Hindlimb muscle (tissue), 1 donor: ENCODE data around the gene NKX1-2. TPM values are rescaled to one million over a fixed set of nuclear protein-coding genes. Genes with fewer than 3 reads are reported as not detected.
A peak's percentile ranks its signal among the peaks of the same experiment; 100 is the strongest.
"Not testable (repeated sequence)": the region's sequence is repeated elsewhere in the genome, so short reads cannot be mapped to it uniquely, and the experiment has no call there.

Experiments
- DNase-seq: peaks from one replicate; pipeline ENCODE4 v3.0.0-alpha.2; 2013
- polyA plus RNA-seq: library from polyadenylated mRNA; unstranded; fragments of 120-200 nt; gene quantifications from one replicate; pipeline ENCODE4 v1.2.1, GENCODE V29; 2013; ENCODE audit not compliant: insufficient read length

The NKX1-2 gene
- polyA plus RNA-seq, 1 donor = not detected

DNA sequence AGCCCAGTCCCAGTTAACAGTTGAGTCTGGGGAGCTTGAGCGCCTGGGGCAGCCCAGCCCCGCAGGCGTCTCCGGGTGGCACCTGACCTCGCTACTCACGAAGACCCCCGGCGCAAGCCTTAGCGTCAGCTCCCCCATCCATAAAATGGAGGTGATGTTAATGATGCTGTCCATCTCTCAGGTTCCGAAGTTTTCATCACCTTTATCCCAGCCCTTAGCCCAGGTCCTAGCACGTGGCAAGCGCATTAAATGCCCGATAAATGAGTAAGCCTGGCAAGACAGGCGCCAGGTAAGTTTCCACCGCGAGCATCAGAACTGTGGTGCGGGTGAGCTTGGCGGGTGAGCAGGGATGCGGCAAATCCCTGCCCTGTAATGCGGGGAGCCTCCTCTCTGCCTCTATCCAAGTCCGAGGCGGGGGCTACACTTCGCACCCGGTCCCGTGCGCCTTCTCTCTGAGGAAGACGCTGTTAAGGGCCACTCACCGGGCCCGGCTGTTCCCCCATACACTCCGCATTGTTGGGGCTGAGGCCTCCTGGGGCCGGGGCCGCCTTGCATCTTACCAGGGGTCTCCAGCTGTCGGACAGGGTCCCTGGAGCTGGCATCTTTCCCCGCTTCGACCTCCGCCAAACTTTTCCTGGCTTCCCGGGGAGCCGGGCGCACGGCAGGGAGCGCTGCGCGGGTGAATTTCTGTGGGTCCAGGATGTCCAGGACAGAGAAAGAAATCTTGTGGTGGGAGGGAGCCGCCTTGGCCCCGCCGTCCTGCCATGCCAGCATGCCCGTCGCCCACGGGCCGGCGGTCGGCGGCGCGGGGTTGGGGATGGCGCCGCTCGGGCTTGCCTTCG, 444 bp downstream of the NKX1-2 start:
- DNase-seq = no peak

DNA sequence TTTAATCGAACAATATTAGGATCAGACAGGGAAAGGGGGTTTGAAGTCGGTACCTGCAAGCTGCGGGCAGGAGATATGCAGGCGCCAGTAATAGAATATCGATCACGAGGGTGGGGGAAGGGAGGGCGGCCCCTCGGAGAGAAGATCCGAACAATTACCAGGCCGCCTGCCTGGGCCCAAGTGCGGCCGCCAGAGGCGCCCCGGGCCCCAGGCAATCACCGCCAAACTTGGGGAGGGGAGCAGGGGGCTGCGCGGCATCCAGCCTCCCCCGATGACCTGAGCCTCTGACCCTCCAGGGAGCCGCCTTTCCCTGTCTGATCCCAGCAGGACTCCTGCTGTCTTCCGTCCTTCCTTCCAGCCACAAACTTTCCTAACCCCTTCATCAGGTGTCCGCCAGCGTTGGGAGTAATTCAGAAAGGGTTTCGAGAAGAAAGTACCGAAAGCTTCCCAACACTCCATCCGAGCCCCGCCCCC, 1.1 kb downstream of the NKX1-2 start:
- no peak for DNase-seq

DNA sequence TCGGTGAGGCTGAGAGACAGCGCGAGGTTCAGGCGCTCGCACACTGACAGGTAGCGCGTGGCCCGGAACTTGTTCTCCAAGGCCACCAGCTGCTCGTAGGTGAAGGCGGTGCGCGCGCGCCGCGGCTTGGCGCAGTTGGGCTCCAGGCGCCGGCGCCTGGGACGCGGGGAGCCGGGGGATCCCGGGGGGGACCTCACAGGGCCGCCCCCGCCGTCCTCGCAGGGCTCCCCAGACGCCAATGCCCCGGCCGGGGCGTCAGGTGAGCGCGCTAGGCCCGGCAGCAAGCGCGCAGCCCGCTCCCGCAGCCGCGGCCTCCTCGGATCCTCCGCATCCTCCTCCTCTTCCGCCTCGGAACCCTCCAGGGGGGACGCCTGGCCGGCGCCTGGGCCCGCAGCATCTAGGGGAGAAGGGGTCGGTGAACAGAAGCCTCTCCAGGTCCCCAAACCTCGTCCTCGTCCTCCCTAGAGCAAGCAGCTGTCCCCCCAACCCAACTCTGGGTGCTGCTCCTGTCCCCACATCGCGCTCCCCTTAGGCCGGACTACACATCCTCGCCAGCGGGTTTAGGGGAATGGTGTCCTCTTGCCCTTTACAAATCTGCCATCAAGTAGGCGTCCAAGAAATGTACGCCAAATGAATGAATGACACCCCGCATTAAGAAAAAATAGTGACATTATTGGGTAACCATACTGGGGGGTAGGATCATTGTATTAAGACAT, 1.9 kb downstream of the NKX1-2 start:
- DNase-seq = no peak

DNA sequence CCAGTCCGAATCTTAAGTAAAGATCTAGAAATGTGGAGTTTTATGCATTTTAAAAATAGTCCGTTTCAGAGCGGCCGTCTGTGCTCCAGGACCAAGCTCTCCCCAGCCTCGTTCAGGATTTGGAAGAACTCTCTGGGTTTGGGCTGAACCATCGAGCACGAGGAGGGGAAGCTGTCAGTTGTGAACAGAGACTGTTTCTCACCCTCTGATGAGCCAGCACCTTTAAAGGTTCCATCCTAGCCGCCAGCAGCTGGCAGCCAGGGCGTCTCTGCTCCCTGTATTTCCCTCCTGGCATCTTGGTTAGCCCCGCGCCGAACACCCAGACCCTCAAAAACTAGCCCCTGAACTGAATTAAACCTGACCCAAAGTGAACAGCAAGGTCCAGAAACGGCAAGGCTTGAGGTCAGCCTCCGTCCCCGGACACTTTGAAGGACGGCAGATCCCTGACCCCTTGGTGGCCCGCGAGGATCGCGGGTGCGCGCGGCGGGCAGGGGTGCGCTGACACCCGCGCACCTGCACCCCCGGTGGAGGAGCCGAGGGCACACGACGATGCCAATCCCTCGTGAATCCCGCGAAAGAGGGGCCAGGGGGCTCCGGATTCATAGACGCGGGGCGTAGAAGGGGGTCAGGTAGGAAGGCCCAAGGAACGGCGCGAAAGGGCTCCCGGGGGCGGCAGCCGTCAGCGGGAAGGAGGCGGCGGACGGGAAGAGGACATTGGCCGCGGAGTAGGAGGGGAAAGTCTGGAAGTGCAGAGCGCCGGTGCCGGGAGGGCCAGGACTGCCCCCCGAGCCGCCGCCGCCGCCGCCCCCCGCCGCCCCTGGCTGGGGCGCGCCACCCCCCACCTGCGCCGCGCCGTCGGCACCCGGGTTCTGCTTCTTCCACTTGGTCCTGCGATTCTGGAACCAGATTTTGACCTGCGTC, 2.7 kb downstream of the NKX1-2 start:
- no peak for DNase-seq

DNA sequence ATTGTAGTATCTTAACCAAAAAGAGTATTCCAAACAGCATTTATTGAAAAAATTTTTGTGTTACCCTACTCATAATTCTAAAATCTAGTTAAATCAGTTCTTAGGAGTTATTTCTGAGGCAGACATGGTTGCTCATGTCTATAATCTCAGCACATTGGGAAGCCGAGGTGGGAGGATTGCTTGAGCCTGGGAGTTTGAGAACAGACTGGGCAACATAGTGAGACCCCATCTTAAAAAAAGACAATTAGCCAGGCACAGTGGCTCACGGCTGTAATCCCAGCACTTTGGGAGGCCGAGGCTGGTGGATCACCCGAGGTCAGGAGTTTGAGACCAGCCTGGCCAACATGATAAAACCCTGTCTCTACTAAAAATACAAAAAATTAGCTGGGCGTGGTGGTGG, 8.1 kb downstream of the NKX1-2 start:
- DNase-seq = not testable (repeated sequence)

DNA sequence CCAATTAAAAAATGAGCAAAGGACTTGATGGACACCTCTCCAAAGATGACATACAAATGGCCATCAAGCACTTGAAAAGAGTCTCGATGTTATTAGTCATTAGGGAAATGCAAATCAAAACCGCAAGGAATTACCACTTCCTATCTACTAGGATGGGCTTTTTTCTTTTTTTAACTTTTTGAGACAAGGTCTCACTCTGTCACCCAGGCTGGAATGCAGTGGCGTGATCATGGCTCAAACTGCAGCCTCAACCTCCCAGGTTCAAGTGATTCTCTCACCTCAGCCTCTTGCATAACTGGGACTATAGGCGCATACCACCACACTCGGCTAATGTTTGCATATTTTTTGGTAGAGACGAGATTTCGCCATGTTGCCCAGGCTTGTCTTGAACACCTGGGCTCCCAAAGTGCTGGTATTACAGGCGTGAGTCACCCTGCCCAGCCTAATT, 13.6 kb downstream of the NKX1-2 start:
- no peak for DNase-seq

DNA sequence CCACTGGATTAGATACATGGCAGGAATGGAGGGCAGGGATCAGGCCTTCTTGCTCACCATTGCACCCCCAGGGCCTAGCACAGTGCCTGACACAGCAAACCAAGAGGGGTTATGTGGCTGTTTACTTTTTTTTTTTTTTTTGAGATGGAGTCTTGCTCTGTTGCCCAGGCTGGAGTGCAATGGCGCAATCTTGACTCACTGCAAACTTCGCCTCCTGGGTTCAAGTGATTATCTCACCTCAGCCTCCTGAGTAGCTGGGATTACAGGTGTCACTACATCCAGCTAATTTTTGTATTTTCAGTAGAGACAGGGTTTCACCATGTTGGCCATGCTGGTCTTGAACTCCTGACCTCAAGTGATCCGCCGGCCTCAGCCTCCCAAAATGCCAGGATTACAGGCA, 14.2 kb downstream of the NKX1-2 start:
- DNase-seq = not testable (repeated sequence)

DNA sequence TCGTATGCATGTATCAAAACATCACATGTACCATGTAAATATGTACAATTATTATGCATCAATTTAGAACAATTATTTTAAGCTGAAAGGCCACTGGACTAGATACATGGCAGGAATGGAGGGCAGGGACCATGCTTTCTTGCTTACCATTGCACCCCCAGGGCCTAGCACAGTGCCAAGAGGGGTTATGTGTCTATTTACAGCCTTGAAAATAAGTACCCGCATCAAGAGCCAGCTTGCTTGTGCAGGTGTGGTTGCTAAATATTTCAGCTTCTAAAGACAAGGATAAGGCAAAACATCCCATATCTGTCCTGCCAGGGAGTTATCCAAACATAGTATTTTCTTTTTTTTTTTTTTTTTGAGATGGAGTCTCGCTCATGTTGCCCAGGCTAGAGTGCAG, 16.4 kb downstream of the NKX1-2 start:
- no peak for DNase-seq

DNA sequence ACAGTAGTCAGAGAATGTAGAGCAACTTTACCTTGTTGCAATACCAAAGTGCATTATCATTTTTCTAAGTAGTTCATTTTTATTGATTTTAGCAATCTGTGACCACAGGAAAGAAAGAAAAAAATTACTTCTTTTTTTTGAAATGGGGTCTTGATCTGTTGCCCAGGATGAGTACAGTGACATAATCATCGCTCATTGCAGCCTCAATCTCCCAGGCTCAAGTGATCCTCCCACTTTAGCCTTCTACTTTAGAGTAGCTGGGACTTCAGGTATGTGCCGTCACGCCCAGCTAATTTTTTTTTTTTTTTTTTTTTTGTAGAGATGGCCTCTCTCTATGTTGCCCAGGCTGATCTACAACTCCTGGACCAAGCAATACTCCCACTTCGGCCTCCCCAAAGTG, 19.8 kb downstream of the NKX1-2 start:
- DNase-seq = no peak

DNA sequence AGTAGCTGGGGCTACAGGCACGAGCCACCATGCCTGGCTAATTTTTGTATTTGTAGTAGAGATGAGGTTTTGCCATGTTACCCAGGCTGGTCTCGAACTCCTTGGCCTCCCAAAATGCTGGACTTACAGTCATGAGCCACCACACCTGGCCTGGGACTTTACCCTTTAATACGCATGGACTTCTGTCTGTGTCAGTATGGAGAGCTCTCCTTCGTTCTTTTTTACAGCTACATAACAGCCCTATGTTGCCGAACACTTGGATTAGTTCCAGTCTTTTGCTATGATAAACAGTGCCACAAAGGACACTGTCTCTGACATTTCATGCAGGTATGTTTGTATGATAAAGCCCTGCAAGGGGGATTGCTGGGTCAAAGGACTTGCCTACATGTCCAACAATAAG, 20.3 kb downstream of the NKX1-2 start:
- DNase-seq = no peak

DNA sequence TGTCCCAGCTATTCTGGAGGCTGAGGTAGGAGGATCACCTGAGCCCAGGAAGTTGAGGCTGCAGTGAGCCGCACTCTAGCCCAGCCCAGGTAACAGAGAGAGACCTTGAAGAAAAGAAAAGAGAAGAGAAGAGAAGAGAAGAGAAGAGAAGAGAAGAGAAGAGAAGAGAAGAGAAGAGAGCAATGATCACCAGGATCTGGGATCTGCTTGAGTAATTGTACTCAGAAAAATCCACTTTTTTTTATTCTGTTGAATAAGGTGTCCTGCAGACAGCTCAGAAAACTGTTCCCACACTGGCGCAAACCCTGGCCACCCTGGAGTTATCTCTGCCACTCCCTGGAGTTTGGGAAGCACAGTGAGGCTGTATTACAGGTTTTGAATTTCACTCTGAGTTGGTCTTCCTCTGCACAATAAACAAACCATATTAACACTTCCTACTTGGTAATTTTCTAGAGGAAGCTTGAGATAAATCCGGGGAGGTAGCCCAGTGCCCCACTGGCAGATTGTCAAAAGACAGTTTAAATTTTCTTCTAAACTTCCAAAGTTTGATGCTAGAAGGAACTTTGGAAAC, 21.5 kb downstream of the NKX1-2 start:
- no peak for DNase-seq

DNA sequence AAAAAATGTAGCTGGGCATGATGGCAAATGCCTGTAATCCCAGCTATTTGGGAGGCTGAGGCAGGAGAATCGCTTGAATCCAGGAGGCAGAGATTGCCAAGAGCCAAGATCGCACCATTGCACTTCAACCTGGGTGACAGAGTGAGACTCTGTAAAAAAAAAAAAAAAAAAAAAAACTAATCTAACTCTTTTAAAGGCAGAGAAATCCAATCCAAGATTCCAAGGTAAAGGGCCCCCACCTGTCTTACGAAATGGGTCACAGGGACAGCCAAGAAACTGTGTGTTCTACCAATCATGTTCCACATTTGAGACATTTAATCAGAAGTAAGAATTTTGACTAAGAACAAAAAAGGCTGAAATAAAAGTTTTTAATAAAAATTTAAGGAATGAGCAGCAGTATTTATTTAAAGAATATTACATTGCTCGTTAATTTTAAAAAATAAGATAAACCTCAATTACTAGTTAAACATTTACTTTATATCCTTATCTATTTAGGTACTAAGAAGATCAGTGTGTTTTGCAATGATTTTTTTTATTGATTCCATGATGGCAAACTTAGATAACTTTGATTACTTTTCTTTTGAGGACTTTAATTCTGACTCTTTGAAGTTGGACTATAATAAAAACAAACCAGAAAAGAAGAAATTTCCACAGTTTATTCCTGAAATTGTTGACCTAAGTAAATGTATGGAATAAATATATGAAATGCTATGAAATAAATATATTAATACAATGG, 24.4 kb downstream of the NKX1-2 start:
- no peak for DNase-seq

DNA sequence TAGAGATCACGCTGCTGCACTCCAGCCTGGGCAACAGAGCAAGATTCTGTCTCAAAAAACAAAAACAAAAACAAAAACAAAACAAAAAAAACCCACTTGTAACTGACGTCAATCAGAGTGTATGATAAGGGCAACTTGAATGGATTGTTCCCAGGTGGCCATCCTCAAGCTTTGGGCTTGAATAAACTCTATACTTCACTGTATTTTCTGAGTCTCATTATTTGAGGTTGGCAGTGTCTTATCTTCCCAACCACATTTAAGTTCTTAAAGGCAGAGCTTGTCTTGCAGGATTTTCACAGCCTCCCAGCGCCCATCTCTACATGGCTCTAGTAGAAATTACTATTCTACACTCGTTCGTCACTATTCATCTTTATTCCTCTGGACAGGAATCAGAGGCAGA, 26.0 kb downstream of the NKX1-2 start:
- no peak for DNase-seq

DNA sequence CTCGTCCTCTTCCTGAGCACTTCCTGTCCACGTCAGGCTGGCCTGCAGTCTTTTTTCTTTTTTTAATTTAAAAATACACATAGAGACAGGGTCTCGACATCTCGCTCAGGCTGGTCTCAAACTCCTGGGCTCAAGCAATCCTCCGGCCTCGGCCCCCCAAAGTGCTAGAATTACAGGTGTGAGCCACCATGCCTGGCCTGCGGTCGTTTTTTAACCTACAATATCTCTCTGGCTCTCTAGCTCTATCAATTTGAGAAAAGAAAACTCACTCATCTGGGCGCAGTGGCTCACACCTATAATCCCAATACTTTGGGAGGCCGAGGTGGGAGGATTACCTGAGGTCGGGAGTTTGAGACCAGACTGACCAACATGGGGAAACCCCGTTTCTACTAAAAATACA, 27.1 kb downstream of the NKX1-2 start:
- DNase-seq = no peak

DNA sequence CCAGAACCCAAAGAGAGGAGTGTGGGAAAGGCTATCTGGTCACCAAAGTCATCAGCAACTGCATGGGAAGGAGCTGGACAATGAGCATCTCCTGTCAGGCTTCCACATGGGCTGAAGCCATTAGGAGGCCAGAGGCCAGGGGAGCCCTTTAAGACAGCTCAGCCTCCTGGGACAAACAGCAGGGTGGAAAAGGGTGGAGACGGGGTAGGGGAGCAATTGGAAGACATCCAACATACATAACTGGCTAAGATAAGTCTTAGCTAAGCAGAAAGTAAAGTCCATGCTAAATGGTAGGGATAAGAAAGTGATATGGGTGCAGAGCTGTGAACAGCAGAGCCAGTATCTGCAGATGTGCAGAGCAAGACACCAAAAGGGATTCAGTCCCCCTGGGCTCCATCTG, 29.6 kb downstream of the NKX1-2 start:
- no peak for DNase-seq

DNA sequence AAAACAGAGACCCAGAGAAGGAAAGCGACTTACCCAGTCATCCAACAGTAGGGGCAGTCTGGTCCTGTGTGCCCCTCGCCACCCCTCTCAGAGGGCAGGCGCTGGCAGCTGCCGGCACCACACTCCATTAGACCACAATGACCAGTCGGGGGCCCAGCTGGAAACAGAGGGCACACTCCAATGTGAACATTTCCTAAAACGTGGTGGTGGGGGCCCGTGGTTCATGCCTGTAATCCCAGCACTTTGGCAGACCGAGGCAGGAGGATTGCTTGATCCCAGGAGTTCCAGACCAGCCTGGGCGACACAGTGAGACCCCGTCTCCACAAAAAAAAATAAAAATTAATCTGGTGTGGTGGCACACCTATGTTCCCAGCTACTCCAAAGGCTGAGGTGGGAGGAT, 30.2 kb downstream of the NKX1-2 start:
- no peak for DNase-seq

DNA sequence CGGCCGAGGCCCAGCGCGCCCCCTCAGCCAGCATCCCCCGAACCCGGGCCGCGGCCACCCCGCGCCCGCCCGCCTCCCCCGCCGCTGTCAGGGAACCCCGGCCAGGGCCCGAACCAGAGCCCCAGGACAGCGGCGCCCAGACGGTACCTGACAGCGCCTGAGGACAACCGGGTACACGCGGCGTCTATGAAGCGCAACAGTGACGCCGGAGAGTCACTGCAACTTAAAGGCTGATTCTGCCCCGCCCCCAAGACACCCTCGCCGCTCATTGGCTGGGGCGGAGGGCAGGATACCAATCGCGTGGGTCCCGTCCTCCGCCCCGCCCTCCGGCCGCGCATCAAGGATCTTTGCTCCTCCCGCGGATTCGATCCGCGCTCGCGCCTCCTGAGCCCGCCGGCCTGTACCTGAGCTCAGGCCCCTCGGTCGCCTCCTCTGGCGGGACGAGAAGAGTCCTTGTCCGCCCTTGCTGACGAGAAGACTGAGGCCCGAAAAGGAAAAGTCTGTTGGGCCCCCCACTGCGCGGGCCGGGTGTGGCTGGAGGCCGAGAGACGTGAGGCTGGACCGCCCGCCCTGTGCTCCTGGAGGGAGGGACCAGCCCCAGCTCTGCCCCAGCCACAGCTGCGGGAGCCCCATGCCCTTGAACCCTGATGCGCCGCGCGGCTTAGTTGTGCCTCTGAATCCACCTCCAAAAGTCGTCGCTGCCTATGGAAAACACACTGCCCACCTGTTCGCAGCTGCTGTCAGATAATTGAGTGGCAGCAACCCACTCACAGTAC, 30.9 kb downstream of the NKX1-2 start, which contains the start of gene OAT:
OAT (minus strand) TSS at position 198 of the 776 bp plus-strand sequence. CDS start 6,752 bp downstream, outside the sequence.
- DNase-seq = peak; percentile 97

DNA sequence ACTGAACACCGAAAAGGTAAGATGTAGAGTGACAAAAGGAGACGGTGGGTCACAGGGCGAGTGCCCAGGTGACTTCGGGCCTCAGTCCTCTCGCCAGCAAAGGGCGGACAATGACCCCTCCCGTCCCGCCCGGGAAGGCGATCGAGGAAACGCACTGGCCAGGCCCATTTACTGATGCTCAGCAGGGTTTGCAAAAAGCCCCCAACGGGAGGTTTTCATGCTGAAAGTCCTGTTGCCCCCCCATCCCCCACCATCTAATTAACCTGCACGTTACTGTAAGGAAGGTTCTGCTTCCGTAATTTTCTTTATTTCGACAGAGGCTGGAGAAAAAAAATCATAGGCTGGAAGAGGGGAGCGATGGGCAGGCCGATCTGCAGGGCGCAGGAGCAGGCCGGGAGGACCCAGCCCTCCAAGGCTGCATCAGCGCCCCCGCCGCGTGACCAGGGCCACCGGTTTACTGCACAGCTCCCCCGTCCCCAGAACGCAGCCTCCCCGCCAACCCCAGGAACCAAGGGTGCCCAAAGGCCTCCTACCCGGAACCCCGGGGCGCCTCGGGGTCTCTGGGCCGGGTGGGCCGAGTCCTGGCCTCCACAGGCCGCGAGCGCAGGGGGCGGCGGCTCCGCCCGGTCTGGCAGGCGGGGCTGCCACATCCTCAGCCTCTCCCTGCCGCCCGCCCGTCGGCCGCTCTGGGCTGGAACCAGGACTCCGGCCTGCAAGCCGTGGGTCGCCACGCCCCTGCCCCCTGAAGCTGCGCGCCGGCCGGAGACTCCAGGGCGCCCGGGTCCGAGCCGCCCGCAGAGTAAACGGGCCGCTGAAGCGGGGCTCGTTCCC, 31.7 kb downstream of the NKX1-2 start:
- peak; percentile 74 for DNase-seq

DNA sequence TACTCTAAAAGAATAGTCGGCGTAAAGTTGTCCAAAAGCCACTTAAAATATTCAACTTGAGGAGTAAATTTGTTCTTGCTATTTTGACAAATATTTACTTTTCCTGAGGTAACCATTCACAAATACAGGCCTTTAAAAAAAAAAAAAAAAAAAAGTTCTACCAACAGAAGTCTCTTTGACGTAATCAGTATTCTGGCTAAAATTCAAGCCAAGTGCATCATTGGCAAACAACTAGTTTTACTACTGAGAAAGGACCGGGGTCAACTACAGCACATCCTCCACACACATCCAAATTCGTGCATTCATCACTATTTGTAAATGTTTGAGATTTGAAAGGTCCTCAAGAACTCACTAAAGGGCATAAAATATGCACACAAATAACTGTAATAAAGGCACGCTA, 33.1 kb downstream of the NKX1-2 start:
- no peak for DNase-seq

DNA sequence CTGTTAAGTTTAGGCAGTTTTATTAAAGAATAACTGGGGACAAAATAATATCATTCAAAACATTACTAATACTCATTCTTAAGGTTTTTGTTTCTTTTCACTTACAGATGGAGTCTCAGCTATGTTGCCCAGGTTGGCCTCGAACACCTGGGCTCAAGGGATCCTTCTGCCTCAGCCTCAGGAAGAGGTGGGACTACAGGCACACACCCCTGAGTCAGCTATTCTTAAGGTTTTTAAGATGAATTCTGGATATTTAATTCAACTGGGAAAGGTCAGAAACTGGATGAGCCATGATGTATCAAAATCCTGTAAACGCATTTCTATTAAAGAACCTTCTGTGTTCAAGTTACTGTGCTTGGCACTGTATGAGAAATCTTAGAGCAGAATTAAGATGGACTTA, 34.6 kb downstream of the NKX1-2 start:
- no peak for DNase-seq
